CD4-positive, alpha-beta T cell treated with Interleukin-12 subunit alpha and Interleukin-12 subunit beta, for 1 hour (primary cell): ENCODE data around the gene ANO6.

Source experiments
- DNase-seq: peaks from one replicate; pipeline ENCODE4 v3.0.0-alpha.2; 2020

Gene ANO6

DNA sequence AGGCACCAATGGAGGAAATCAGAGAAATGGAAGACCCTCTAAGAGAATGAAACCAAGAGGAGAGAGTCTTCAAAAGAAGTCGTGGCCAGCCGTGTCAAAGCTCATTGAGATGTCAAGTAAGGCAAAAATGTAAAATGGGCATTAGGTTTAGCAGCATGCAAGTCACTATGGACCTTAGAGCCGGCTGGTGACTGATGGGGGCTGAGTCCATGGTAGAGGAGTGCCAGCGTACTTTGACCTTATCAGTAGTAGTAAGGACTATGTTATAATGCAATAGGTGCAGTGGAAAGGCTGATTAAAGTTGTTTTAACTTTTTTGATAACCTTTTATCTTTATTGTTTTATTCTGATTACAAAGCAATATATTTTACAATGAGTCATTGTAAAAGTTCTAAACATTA lies 66.5 kb downstream of the ANO6 start:
- no peak for DNase-seq

DNA sequence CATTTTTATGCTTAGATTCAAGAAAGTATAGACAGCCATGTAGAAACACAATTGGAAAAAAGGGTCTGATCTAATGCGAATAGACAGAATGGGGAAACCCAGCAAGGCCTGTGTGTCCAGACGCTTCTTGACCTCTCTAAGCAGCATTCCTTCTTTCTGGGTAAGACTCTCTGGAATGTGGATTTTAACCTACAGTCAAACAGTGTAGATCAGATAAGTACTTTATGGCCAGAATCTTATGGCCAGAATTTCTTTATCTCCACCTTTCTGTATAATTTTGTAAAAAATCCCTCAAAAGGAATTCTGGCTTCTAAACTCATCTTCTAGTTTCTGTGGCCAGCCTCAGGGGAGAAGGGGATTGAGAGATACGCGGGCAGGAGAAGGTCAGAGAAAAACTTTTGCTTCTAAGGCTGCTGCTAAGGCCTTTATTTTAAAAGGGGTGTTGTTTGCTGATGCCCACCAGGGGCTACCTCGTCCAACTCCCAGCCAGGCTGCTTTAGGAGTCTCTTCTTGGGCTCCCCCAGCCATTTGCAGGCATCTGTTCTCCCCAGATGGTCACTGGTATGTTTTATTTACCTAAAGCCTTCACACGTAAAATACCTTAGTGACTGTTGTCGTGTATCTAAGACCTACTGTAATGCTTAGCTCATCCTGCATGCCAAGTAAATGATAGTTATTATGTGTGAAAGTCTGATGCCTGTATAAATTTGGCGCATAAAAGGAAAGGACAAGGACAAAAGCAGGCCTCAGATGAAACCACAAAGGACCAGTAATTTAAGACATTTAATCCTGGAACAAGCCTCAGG lies 68.4 kb downstream of the ANO6 start:
- DNase-seq: no peak

DNA sequence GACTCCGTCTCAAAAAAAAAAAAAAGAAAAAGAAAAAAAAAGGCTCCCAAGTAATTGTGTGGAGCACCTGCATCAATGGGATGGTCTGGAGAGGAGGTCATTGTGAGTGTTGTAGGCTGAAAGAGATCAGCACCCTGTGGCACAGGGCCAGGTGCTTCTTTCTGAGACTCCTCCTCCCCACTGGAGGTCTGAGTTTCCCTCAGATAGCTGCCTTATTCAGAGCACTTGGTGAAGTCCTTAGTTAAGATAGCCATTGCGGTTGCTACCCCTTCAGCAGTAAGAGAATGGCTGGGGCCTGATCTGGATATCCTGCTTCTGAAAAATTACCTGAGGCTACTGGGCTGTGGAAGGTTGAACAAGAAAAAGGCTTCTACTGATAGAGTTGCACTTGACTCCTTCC lies 69.8 kb downstream of the ANO6 start:
- DNase-seq: no peak

DNA sequence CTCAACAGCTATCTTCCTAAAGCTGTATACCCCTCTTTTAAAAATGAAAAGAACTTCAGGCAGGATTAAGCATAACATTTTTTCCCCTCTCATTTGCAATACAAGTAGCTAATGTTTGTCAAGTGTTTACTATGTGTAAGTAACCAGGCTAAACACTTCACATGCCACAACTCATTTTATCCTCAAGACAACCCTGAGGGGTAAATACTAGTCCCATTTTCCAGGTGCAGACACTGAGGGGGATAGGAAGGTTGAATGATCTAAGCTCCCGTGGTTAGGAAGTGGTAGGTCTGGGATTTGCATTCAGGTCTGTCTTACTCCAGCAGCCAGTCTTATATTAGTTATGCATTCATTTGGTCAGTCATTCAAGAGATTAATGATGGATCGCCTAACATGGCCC lies 70.7 kb downstream of the ANO6 start:
- DNase-seq: no peak

DNA sequence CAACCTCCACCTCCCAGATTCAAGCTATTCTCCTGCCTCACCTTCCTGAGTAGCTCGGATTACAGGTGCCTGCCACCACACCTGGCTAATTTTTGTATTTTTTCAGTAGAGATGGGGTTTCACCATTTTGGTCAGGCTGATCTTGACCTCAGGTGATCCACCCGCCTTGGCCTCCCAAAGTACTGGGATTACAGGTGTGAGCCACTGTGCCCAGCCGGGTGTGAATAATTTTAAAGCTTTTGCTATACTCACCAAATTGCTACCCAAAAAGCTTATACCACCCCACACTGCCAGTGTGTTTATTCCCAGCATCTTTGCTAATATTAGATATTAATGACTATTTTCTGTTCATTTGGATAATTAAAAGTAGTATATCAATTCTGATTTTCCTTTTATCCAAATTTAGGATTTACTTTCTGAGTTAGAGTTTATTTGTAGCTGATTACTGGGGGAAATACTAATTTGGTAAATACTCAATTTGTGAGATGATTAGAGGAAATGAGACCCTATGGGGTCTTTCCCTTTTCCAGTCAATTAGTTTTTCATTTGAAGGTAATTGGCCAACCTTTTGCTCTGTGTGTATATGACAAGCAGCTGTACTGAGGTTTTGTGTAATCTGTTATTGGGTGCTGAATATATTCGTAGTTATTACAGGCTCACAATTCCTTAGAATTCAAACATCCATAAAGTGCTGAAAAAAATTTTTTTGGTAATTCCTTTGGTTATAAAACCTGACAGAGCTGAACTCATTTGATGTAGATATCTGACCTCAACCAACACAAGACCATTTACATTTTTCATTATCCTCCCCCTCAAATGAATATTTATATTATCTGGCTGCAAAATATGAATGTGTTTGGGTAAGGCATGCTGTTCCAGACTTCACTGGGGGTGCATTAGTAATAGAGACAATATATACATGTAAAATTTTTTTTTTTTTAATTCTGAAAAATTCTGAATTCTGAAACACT lies 73.6 kb downstream of the ANO6 start:
- no peak for DNase-seq

DNA sequence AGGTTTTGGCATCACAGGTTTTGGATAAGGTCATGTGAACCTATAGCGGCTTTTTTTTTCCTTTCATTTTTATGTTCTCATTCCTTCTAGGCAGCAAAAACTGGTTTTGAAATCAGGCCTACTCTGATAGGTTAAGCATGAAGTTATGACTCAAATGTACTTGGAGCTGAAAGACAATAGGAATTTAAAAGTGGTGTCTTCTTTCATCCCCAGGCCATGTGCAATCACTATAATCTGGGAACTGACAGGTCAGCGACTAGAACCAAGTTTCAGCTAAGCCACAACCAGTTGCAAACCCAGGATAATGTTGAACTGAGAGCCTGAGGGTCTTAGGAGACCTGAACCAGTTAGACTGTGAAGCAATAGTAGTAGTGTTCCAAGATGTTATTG lies 74.3 kb downstream of the ANO6 start:
- no peak for DNase-seq

DNA sequence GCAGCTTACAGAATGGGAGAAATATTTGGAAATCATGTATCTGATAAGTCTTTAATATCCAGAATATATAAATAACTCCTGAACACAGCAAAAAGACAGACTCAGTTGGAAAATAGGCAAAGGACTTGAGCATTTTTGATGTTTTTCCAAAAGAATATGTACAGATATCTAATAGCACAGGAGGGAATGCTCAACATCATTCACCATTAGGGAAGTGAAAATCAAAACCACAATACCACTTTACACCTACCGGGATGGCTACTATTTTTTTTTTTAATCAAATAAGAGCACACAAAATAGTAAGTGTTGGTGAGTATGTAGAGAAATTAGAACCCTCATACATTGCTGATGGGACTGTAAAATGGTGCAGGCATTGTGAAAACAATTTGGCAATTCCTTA lies 75.6 kb downstream of the ANO6 start:
- DNase-seq: no peak

DNA sequence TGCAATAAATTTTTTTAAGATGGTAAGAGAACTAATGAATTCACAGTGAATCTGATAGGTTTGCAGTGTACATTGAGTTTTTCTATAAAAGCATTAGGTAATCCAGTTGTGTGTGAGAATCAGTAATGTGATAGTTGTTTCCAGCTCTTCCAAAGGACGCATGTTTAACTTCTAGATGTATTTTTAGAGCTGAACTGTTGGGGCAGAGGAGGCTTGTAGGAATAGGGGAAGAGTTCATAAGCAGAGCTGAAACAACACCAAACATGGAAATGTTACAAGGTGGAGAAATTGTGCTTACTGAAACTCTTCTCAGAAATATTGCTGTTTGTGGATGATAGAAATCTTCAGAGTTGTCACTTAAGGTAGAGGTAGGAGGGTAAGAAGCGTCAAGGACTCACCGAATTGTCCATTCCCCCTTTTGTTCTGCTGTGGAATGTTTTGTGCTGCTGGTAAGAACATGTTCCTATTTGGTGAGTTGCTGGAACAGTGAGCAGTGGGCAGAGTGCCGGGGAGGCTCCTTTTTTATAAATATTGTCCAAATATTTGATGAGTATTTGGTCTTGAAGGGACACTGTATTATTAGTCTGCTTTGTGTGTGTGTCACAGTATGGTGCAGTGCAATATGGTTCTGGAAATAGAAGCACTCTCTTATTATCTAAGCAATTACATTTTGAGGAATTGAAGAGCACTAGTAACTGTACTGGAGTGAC lies 76.7 kb downstream of the ANO6 start:
- DNase-seq: no peak

DNA sequence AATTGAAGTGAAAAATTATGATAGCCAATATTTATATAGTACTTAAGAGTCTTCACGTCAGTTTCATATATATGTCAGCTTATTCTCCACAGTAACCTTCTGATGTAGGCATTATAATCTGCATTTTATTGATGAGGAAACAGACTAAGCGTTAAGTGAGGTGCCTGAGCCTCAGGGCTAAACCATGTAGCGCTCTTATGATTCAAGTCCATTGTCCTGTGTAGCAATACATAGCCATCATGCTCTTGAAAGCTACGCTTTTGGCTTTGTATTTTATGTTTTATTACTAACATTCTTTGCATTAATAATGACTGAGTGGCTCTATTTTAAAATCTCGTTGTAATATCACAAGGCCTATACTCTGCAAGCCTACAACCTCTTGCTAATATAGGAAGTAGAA lies 79.0 kb downstream of the ANO6 start:
- DNase-seq: no peak

DNA sequence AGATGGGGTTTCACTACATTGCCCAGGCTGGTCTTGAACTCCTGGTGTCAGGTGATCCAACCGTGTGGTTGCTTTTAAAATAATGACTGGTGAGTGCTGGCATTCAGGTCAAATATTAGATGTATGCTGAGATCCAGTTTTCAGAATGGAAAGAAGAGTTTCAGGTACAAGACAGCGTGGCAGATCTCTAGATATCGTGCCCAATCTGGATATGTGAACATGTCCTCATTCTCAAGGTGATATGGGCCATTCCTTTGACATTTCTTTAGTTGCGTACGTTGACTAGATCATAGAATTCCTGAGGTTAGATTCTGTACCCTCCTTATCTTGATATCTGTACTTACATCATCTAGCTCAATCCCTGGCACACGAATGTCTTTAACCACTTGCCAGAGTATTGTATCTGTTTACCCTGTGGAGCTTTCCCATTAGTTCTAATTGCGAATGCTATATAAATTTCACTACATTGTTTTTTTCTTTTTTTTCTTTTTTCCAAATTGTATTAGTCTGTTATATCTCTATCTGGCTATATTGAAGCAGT lies 80.2 kb downstream of the ANO6 start:
- no peak for DNase-seq

DNA sequence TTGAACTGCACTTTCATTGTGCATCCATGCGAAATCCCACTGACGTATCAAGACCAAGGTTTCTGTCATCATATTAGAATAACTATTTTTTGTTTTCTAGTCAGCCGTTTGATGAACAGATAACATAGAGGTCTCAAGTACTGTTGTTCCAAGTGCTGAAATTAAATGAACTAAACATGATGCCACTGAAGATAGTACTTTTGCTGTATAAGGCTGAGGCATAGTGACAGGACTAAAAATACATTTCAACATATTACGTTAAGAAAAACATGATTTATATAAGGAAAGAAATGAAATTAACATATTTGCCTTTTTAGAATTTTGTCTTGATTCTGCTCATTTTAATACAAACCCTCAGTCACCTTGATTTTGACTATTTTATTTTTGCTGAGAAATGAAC lies 82.2 kb downstream of the ANO6 start:
- no peak for DNase-seq

DNA sequence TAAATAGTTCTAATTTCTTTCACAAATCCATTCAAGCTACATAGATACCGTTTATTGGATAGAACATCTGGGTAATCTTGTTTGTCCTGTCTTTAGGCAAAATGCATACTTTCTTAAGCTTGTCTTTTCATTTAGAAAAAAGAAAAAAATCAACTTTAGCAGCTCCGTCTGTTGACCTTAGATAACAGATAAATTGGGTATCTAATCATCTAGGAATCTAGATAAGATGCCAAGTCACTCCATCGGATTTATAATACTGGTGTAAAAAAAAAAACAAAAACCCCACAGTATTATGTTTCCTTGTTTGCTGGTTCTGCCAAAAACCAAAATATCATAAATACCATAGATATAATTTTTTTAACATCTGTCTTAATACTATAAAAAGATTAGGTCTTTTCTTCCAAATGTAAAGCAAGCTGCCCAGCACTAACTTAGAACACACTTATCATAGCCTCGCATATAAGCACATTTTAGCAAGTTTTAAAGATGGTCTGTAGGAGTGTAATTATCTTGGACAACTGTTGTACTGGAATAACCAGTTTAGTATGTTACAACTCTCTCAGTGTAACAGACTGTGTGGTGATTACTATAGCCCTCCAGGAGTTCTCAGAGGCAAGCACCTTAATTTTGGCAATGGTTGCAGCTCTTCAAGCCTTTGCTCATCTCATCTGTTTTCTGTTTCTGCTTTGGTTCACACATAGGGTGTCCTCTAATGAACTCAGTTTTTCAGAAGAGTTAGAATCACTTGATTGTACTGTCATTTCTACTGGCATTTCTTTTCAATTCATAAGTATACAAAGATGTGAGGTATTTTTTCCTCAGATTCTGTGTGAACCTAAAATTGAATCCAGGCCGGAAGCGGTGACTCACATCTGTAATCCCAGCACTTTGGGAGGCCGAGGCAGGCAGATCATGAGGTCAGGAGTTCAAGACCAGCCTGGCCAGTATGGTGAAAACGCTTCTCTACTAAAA lies 83.1 kb downstream of the ANO6 start:
- no peak for DNase-seq

DNA sequence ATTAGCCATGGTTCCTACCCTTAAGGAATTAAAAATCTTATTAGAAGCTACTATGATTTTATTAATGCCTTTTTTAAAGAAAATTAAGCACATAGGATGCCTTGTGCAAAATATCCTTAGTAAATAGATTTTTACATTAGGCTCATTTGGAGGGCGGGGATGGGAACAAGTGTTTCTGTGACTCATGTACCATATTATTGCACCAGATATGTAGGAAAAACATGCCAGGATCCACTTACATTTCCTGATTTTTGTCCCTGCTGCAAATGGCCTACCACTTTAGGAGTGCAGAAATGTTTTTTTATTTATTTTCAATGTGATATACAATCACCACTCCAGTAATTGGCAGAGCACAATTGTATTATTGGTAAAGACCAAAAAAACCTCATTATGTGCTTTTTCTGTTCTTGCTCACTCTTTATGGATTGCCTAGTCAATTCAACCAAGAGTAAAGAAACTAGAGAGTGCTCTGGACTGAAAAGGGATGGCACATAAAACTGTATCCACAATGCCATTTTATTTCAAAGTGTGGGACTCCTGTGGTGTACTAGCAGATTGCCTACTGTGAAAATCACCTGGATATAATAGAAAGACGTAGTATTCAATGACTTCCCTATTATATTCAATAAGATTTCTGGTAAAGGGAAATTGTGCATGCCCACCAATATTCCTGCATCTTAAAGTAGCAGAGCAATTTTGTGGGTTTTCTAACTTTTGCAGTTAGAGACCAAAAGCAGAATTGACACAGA lies 86.9 kb downstream of the ANO6 start:
- DNase-seq: no peak

DNA sequence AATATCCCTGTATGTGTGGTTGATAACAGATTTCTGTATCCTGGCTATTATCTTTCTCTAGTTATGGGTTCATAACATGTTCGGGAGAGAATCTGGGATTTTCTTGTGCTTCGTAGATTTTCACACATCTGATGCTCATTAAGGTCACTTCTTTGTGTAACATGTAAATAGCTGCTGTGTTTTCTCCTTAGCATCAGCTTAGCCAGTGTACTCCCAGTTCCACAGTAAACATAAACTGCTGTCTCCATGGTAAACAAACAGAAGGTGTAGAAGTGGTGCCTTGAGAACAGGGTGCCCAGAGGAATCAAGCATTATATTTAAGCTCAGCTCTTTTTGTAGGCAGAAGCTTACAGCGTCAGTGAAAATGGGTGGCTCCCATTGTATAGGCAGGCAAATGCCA lies 88.0 kb downstream of the ANO6 start:
- no peak for DNase-seq

DNA sequence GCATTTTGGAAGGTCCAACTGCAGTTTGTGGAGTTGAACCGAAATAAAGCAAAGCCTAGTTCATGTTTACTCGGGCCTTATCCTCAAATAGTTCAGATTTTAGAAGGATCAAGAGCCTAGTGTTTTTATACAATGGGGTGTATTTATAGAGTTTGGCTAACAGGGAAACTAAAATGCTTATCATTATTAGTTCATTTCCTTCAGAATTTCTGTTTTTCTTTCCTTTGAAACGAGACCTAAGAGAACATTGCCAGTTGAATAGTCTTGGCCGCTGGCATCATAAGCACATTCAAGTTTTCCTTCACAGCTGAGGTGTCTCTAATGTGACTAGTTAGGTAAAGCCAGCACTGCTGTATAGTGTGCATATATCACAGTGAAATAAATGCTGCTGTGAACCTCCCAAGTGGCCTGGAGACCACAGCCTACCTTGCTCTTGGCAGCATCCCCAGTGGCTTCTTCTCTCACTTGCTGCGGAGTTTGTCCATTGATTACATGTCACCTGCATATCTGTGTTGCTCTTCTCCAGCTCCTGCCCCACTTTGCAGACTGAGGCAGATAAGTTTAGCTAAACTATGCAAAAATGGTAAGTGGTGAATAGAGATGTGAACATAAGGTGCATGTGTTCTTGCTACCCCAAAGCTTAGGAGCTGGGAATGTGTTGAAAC lies 88.8 kb downstream of the ANO6 start:
- no peak for DNase-seq

DNA sequence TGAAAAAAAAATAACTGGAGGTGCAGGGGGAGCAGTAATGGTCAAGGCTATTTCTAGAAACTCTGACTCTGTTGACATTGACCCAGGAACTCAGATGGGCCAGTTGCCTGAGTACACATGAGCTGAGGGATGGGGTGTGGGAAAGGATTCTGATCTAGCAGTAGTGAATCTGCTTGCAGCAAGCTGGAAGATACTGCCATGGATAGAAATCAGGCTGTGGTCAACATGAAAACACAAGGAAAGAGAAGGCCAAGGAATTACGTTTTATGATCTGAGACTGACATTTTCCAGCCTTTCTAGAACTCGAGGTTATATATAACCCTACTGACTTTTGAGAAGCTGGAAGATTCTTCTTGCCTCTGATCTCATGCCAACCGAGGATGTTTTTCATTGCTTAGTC lies 90.0 kb downstream of the ANO6 start:
- no peak for DNase-seq

DNA sequence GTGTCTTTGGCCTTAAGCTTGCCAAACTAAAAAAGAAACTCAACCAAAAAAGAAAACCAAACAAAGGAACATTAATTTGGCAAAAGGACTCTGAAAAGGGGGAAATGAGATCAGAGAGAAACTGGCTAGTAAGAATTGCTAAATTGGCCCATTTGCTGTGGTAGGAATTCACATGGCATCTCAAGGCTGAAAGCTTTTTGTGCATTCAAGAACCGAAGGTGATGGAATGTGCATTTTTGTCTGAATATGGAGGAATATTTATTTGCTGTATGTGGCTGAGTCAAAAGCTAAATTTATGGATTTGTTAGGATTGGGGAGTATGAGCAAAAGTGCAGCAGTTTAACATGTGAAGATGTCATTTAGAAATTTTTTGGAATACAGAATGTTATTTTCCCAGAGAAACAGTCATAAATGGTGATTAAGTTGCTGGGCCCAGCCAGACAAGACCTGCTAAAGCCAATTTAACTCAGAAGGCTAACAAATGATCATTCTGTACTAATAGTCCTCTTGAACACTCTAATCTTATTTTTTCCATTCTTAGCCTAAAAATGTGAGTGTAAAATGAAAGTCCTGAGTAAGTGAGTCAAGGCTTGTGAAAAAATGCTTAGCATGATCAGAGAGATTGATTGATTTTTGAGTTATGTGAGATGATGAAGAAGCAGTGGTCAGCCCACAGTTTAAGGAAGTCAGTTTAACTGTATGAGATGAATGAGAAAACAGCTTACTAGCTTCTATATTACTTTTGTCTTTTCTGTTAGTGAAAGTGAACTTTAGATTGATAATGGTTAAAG lies 94.1 kb downstream of the ANO6 start:
- DNase-seq: no peak

DNA sequence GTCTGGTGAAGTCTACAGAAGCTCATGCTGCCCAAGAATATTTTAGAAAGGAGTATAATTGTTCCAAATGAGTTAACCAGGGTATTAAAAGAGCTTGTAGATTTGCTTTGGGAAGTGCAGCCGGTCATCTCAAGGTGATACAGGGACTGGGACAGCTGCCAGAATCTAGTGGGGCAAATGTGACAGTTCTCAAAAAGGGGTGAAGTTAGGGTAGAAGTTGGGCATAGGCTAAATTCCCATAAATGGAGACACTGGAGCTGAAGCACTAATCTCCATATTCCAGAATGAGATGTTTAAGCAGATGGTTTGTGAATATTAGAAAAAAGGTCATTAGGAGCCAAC lies 94.7 kb downstream of the ANO6 start:
- DNase-seq: no peak

DNA sequence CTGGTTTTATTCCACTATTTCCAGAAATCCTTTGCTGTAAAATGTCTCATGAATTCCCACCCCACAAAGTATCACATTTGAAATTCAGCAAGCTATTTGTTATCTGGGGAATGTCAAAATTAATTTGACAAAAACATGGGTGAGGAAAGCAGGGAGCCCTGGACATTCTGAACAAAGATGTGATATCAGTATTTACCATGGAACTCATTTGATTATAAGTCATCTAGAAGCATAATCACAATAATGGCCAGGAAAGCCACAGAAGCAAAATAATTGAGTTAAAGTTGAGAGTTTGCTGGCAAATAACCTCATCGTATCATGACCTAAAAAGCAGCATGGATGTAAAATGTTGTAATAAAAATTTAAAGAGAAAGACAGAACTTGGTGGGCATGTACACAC lies 96.1 kb downstream of the ANO6 start:
- no peak for DNase-seq

DNA sequence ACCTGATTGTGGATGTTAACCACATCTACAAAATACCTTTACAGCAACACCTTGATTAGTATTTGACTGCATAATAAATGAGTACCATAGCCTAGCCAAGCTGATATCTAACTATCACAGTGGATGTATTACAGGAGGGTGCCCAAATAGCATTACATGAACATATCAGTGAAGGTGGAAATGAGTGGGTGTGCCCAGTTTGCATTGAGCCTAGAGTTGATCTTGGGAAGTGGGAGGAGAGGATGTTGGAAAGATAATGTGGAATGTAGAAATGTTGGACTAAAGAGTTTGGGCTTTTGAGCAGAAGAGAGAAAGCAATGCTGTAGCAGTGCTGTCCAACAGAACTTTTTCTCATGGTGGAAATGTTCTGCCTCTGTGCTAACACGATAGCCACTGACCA lies 98.9 kb downstream of the ANO6 start:
- no peak for DNase-seq
